Measurements from ENCODE around the gene SAMMSON. TPM values are rescaled to one million over a fixed set of nuclear protein-coding genes. Genes with fewer than 3 reads are reported as not detected.

Gene SAMMSON
- total RNA-seq, 1 experiment from 2014 or later: not detected

DNA sequence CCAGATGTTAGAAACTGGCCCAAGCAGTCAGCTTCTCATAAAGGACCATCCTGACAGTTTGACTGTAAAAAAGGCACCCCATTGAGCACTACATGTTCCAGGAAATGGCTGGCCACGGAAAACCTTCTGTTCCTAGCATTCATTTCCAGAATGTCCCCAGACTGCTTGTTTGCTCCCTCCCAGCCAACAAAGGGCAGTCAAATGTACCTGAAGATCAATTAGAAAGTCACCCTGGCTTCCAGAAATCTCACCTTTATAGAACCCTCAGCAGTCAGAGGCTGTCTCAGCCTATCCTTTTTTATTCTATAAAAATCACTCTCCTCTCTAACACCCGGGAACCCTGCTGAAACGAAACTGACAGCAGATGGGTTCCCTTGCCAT is 784 bp upstream of the SAMMSON start:
- no peak for DNase-seq (ENCODE audit: low read depth, low spot score)
- Histone ChIP-seq H3K4me1 (ENCODE audit: control insufficient read depth, insufficient read depth, low read length) (no peaks in the 10 kb centered on the region), H3K27ac (ENCODE audit: low read length) (no peak overlapping the region), H3K9me3 (ENCODE audit: control insufficient read depth, insufficient read depth, low read depth, low read length) (no peaks in the 10 kb centered on the region), H3K4me3 (ENCODE audit: low read depth in 2 of 2, low read length in 2 of 2) (no peak overlapping the region), H3K36me3 (ENCODE audit: control insufficient read depth, insufficient read depth, low read length) (no peaks in the 10 kb centered on the region), H3K27me3 (ENCODE audit: control insufficient read depth, insufficient read depth, low read length) (no peaks in the 10 kb centered on the region)
- no peak for TF ChIP-seq TCF7L2 (IDR thresholded peaks at IDR 0.05; ENCODE audit: low read depth, low read length)
- TF ChIP-seq, protein P1, sequence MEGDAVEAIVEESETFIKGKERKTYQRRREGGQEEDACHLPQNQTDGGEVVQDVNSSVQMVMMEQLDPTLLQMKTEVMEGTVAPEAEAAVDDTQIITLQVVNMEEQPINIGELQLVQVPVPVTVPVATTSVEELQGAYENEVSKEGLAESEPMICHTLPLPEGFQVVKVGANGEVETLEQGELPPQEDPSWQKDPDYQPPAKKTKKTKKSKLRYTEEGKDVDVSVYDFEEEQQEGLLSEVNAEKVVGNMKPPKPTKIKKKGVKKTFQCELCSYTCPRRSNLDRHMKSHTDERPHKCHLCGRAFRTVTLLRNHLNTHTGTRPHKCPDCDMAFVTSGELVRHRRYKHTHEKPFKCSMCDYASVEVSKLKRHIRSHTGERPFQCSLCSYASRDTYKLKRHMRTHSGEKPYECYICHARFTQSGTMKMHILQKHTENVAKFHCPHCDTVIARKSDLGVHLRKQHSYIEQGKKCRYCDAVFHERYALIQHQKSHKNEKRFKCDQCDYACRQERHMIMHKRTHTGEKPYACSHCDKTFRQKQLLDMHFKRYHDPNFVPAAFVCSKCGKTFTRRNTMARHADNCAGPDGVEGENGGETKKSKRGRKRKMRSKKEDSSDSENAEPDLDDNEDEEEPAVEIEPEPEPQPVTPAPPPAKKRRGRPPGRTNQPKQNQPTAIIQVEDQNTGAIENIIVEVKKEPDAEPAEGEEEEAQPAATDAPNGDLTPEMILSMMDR (IDR thresholded peaks at IDR 0.05): no peak
- no peak for TF ChIP-seq SIN3A (IDR thresholded peaks at IDR 0.05; ENCODE audit: borderline replicate concordance, insufficient read depth, low read depth, low read length)
- no peak for TF ChIP-seq POLR2AphosphoS5 (IDR thresholded peaks at IDR 0.05; ENCODE audit: low read depth, low read length)
- TF ChIP-seq, protein P2, sequence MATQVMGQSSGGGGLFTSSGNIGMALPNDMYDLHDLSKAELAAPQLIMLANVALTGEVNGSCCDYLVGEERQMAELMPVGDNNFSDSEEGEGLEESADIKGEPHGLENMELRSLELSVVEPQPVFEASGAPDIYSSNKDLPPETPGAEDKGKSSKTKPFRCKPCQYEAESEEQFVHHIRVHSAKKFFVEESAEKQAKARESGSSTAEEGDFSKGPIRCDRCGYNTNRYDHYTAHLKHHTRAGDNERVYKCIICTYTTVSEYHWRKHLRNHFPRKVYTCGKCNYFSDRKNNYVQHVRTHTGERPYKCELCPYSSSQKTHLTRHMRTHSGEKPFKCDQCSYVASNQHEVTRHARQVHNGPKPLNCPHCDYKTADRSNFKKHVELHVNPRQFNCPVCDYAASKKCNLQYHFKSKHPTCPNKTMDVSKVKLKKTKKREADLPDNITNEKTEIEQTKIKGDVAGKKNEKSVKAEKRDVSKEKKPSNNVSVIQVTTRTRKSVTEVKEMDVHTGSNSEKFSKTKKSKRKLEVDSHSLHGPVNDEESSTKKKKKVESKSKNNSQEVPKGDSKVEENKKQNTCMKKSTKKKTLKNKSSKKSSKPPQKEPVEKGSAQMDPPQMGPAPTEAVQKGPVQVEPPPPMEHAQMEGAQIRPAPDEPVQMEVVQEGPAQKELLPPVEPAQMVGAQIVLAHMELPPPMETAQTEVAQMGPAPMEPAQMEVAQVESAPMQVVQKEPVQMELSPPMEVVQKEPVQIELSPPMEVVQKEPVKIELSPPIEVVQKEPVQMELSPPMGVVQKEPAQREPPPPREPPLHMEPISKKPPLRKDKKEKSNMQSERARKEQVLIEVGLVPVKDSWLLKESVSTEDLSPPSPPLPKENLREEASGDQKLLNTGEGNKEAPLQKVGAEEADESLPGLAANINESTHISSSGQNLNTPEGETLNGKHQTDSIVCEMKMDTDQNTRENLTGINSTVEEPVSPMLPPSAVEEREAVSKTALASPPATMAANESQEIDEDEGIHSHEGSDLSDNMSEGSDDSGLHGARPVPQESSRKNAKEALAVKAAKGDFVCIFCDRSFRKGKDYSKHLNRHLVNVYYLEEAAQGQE (IDR thresholded peaks at IDR 0.05; ENCODE audit: insufficient read depth in 1 of 2, low read depth in 2 of 2, low read length in 1 of 2): no peak
- ChIA-PET POLR2A (no interaction called here), CTCF (no interaction called here)
- BruUV-seq (replicated peaks): no TSS peak
- in situ Hi-C loops (cut with HindIII; ENCODE audit: low pct_unique_long_range_greater_than_20kb, low sequenced_read_pairs): no loop called here
- no peak for ATAC-seq
- intact Hi-C loops (cut with micrococcal nuclease; ENCODE audit: unreplicated experiment): no loop called here

DNA sequence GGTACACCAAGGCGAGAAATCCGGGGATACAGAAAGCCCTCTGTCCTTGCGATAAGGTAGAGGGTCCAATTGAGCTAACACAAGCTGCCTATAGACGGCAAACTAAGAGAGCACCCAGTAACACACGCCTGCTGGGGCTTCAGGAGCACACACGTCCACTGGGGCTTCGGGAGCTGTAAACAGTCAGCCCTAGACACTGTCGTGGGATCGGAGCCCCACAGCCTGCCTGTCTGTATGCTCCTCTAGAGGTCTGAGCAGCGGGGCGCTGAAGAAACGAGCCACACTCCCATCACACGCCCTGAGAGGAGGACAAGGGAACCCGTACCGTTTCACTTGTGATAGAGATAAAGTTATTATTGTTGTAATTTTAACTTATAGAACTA is 486 bp downstream of the SAMMSON start:
- no peak for ATAC-seq

More for the DNA sequence above, 486 bp downstream of the SAMMSON start:
- Histone ChIP-seq H3K36me3 (ENCODE audit: control insufficient read depth, insufficient read depth, low read length) (no peaks in the 10 kb centered on the region), H3K9me3 (ENCODE audit: control insufficient read depth, insufficient read depth, low read depth, low read length) (no peaks in the 10 kb centered on the region), H3K27ac (ENCODE audit: low read length) (no peak overlapping the region), H3K27me3 (ENCODE audit: control insufficient read depth, insufficient read depth, low read length) (no peaks in the 10 kb centered on the region), H3K4me1 (ENCODE audit: control insufficient read depth, insufficient read depth, low read length) (no peaks in the 10 kb centered on the region), H3K4me3 (ENCODE audit: low read depth in 2 of 2, low read length in 2 of 2) (no peak overlapping the region)
- POLR2A ChIA-PET: no interaction called here
- TF ChIP-seq POLR2AphosphoS5 (IDR thresholded peaks at IDR 0.05; ENCODE audit: low read depth, low read length): no peak
- no peak for TF ChIP-seq SIN3A (IDR thresholded peaks at IDR 0.05; ENCODE audit: borderline replicate concordance, insufficient read depth, low read depth, low read length)
- TF ChIP-seq TCF7L2 (IDR thresholded peaks at IDR 0.05; ENCODE audit: low read depth, low read length): no peak
- TF ChIP-seq, protein P2 (IDR thresholded peaks at IDR 0.05; ENCODE audit: insufficient read depth in 1 of 2, low read depth in 2 of 2, low read length in 1 of 2): no peak
- TF ChIP-seq, protein P1 (IDR thresholded peaks at IDR 0.05): no peak
- no TSS peak for BruUV-seq (replicated peaks)
- in situ Hi-C loops (cut with HindIII; ENCODE audit: low pct_unique_long_range_greater_than_20kb, low sequenced_read_pairs): no loop called here
- intact Hi-C loops (cut with micrococcal nuclease; ENCODE audit: unreplicated experiment): no loop called here
- no peak for DNase-seq (ENCODE audit: low read depth, low spot score)
- CTCF ChIA-PET: no interaction called here
